GM04503 (cell line): ENCODE results near the gene RAB8B.

Experiments used
- DNase-seq: peaks from one replicate; pipeline ENCODE4 v3.0.0-alpha.2; 2012; ENCODE audit warnings: low read depth

RAB8B gene

GRCh38 chr15:63188926-63189871, at the start of gene RAB8B:
TSS of gene RAB8B (plus strand) at chr15:63189606. CDS start at chr15:63189625, 19 bp downstream.
- peak; percentile 72 for DNase-seq

GRCh38 chr15:63140936-63141335, 48.5 kb upstream of the RAB8B start:
- DNase-seq = no peak

- DNase-seq = no peak
Measured at GRCh38 chr15:63145426-63145825, 44.0 kb upstream of the RAB8B start.

- no peak for DNase-seq
Measured at GRCh38 chr15:63146684-63147083, 42.7 kb upstream of the RAB8B start.

- DNase-seq = no peak
Measured at GRCh38 chr15:63151665-63152064, 37.7 kb upstream of the RAB8B start.

GRCh38 chr15:63155486-63155885, 33.9 kb upstream of the RAB8B start:
- DNase-seq = no peak

- DNase-seq = no peak
Measured at GRCh38 chr15:63156086-63156710, 33.2 kb upstream of the RAB8B start.

GRCh38 chr15:63156755-63157117, 32.7 kb upstream of the RAB8B start:
- no peak for DNase-seq

GRCh38 chr15:63157118-63157843, 32.1 kb upstream of the RAB8B start, which contains the start of gene RPS27L:
TSS of gene RPS27L (minus strand) at chr15:63157477. CDS start at chr15:63157405, 72 bp downstream.
- peak; percentile 76 for DNase-seq

GRCh38 chr15:63157891-63158431, 31.4 kb upstream of the RAB8B start:
- DNase-seq = peak; percentile 48

- no peak for DNase-seq
Measured at GRCh38 chr15:63160638-63161037, 28.8 kb upstream of the RAB8B start.

GRCh38 chr15:63163217-63163616, 26.2 kb upstream of the RAB8B start:
- no peak for DNase-seq

- no peak for DNase-seq
Measured at GRCh38 chr15:63165166-63165859, 24.1 kb upstream of the RAB8B start.

- no peak for DNase-seq
Measured at GRCh38 chr15:63166219-63166618, 23.2 kb upstream of the RAB8B start.

- no peak for DNase-seq
Measured at GRCh38 chr15:63169788-63170187, 19.6 kb upstream of the RAB8B start.

GRCh38 chr15:63172376-63172775, 17.0 kb upstream of the RAB8B start:
- DNase-seq = no peak

GRCh38 chr15:63172851-63173451, 16.5 kb upstream of the RAB8B start:
- DNase-seq = no peak

GRCh38 chr15:63176302-63176701, 13.1 kb upstream of the RAB8B start:
- DNase-seq = no peak

- DNase-seq = no peak
Measured at GRCh38 chr15:63178034-63178433, 11.4 kb upstream of the RAB8B start.

- DNase-seq = no peak
Measured at GRCh38 chr15:63180746-63181145, 8.7 kb upstream of the RAB8B start.

GRCh38 chr15:63181648-63182047, 7.8 kb upstream of the RAB8B start:
- no peak for DNase-seq
